ENCODE measurements around the gene VWC2. TPM values are rescaled to one million over a fixed set of nuclear protein-coding genes. Genes with fewer than 3 reads are reported as not detected.

VWC2 gene
- total RNA-seq, 1 donor from 2014 or later, result 0.29 TPM

- peak in 1 of 2 experiments; percentile 66 for DNase-seq (ENCODE audit: low spot score in 2 of 2, unreplicated experiment in 2 of 2)
Measured at GRCh38 chr7:49852619-49853462, 79.4 kb downstream of the VWC2 start.

GRCh38 chr7:49855281-49855980 is 82.0 kb downstream of the VWC2 start:
- Mint-ChIP-seq H3K4me3 (no peak overlapping the region), H3K36me3 (no peaks in the 10 kb centered on the region), H3K27me3 (ENCODE audit: low read depth) (peaks cover 1% of the 10 kb centered on the region), H3K27ac (no peak overlapping the region), H3K4me1 (peaks cover 4% of the 10 kb centered on the region), H3K9me3 (peaks cover 4% of the 10 kb centered on the region)
- DNase-seq (ENCODE audit: low spot score in 2 of 2, unreplicated experiment in 2 of 2), result no peak
- no peak for TF ChIP-seq CTCF (IDR thresholded peaks at IDR 0.05; ENCODE audit: unreplicated experiment)

More at GRCh38 chr7:49852619-49853462, 79.4 kb downstream of the VWC2 start:
- H3K4me1 Mint-ChIP-seq, result peaks cover 14% of the 10 kb centered on the region
- H3K4me3 Mint-ChIP-seq, result no peak overlapping the region
- peak; percentile 69 for TF ChIP-seq CTCF (IDR thresholded peaks at IDR 0.05; ENCODE audit: unreplicated experiment)
- H3K36me3 Mint-ChIP-seq, result no peaks in the 10 kb centered on the region
- peaks cover 4% of the 10 kb centered on the region for H3K9me3 Mint-ChIP-seq
- H3K27me3 Mint-ChIP-seq (ENCODE audit: low read depth), result peaks cover 1% of the 10 kb centered on the region
- H3K27ac Mint-ChIP-seq, result no peak overlapping the region

GRCh38 chr7:49860293-49860692 is 86.9 kb downstream of the VWC2 start:
- no peaks in the 10 kb centered on the region for H3K4me1 Mint-ChIP-seq
- H3K4me3 Mint-ChIP-seq, result no peak overlapping the region
- H3K27ac Mint-ChIP-seq, result no peak overlapping the region
- H3K36me3 Mint-ChIP-seq, result no peaks in the 10 kb centered on the region
- H3K9me3 Mint-ChIP-seq, result peaks cover 9% of the 10 kb centered on the region
- H3K27me3 Mint-ChIP-seq (ENCODE audit: low read depth), result no peaks in the 10 kb centered on the region
- no peak for TF ChIP-seq CTCF (IDR thresholded peaks at IDR 0.05; ENCODE audit: unreplicated experiment)
- DNase-seq (ENCODE audit: low spot score in 2 of 2, unreplicated experiment in 2 of 2), result no peak

GRCh38 chr7:49866076-49866735 is 92.8 kb downstream of the VWC2 start:
- Mint-ChIP-seq H3K9me3 (peaks cover 5% of the 10 kb centered on the region), H3K36me3 (no peaks in the 10 kb centered on the region), H3K27ac (no peak overlapping the region), H3K4me3 (no peak overlapping the region), H3K27me3 (ENCODE audit: low read depth) (no peaks in the 10 kb centered on the region), H3K4me1 (peaks cover 12% of the 10 kb centered on the region)
- no peak for TF ChIP-seq CTCF (IDR thresholded peaks at IDR 0.05; ENCODE audit: unreplicated experiment)
- no peak for DNase-seq (ENCODE audit: low spot score in 2 of 2, unreplicated experiment in 2 of 2)

- peak overlapping the region; percentile 47 for H3K27ac Mint-ChIP-seq
- no peaks in the 10 kb centered on the region for H3K27me3 Mint-ChIP-seq (ENCODE audit: low read depth)
- peaks cover 5% of the 10 kb centered on the region for H3K9me3 Mint-ChIP-seq
- H3K36me3 Mint-ChIP-seq, result no peaks in the 10 kb centered on the region
- no peak for TF ChIP-seq CTCF (IDR thresholded peaks at IDR 0.05; ENCODE audit: unreplicated experiment)
- H3K4me3 Mint-ChIP-seq, result no peak overlapping the region
- peaks cover 12% of the 10 kb centered on the region for H3K4me1 Mint-ChIP-seq
- DNase-seq (ENCODE audit: low spot score in 2 of 2, unreplicated experiment in 2 of 2), result no peak
Measured at GRCh38 chr7:49866910-49867309, 93.5 kb downstream of the VWC2 start.

Data from mesothelial cell of epicardium (in vitro differentiated cells).